BLaER1 (cell line): ENCODE data around the gene ZNF326.

Source experiments
- H3K27ac ChIP-seq: shearing (Covaris generic); formaldehyde crosslinking; 2 replicates; pipeline ENCODE4 v1.8.1; 2022
- H3K27me3 ChIP-seq: shearing (Covaris generic); formaldehyde crosslinking; 2 replicates; pipeline ENCODE4 v1.8.1; 2022
- H3K36me3 ChIP-seq: shearing (Covaris generic); formaldehyde crosslinking; 2 replicates; pipeline ENCODE4 v1.8.1; 2022
- H3K4me1 ChIP-seq: shearing (Covaris generic); formaldehyde crosslinking; 2 replicates; pipeline ENCODE4 v1.8.1; 2022
- H3K4me2 ChIP-seq: shearing (Covaris generic); formaldehyde crosslinking; 2 replicates; pipeline ENCODE4 v1.8.1; 2022
- H3K4me3 ChIP-seq: shearing (Covaris generic); formaldehyde crosslinking; 2 replicates; pipeline ENCODE4 v1.8.1; 2022
- H3K9ac ChIP-seq: shearing (Covaris generic); formaldehyde crosslinking; 2 replicates; pipeline ENCODE4 v1.8.1; 2022
- H3K9me3 ChIP-seq: shearing (Covaris generic); formaldehyde crosslinking; 2 replicates; pipeline ENCODE4 v1.8.1; 2022
- H4K20me1 ChIP-seq: shearing (Covaris generic); formaldehyde crosslinking; 2 replicates; pipeline ENCODE4 v1.8.1; 2022
- Cebpa-rat ChIP-seq: shearing (Covaris generic); IDR thresholded peaks from 2 replicates; pipeline ENCODE4 v1.8.1; 2022

Gene ZNF326

GRCh38 chr1:90068611-90069280 is 73.8 kb downstream of the ZNF326 start:
- Histone ChIP-seq H3K4me1 (no peaks in the 10 kb centered on the region), H3K9me3 (no peaks in the 10 kb centered on the region; the same call in 1 of the 2 replicates), H4K20me1 (no peaks in the 10 kb centered on the region), H3K27me3 (no peaks in the 10 kb centered on the region), H3K36me3 (no peaks in the 10 kb centered on the region), H3K4me2 (no peak overlapping the region), H3K4me3 (no peak overlapping the region), H3K27ac (no peak overlapping the region), H3K9ac (no peak overlapping the region)
- no peak for TF ChIP-seq Cebpa-rat

DNA sequence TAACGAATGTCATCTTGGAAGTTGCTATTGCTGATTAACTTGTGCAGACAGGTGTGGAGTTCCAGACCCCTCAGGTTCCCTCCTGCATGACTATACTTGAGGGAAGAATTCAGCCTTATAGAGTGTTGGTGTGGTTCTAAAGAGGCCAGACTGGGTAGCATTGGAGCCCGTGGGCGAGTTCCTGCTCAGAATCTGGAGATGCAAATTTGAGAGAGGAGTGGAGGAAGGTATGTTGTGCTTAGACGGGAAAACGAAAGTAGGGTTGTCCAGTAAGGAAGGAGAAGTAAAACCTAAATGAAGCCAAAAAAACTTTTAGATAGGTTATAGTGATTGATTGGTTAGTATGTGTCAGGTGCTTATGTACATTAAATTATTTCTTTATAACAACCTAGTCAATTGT is 79.2 kb downstream of the ZNF326 start:
- no peak for TF ChIP-seq Cebpa-rat
- Histone ChIP-seq H3K27ac (no peak overlapping the region), H3K9ac (no peak overlapping the region), H3K36me3 (no peaks in the 10 kb centered on the region), H3K4me3 (no peak overlapping the region), H3K9me3 (no peaks in the 10 kb centered on the region), H3K4me1 (peaks cover 3% of the 10 kb centered on the region; the same call in 1 of the 2 replicates), H3K27me3 (no peaks in the 10 kb centered on the region), H3K4me2 (no peak overlapping the region), H4K20me1 (no peaks in the 10 kb centered on the region)

DNA sequence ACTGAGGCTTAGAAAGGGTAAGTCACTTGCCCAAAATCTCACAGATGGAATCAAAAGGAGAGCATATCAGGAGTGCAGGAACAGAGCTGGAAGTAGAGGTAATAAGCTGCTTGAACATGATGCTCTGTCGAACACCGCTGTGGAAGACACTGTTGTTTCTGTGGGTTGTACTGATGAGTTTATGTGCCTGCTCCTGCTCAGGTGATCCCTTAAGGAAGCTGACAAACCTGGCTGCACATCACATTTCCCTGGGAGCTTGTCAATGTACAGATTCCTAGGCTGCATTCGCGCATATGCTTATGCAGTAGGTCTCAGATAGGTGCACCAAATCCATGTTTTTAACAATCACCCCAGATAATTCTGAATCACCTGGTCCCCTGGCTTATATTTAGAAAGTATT is 79.7 kb downstream of the ZNF326 start:
- TF ChIP-seq Cebpa-rat: no peak
- Histone ChIP-seq H3K9me3 (no peaks in the 10 kb centered on the region), H3K9ac (no peak overlapping the region), H3K27ac (no peak overlapping the region), H3K4me3 (no peak overlapping the region), H3K27me3 (no peaks in the 10 kb centered on the region), H3K36me3 (no peaks in the 10 kb centered on the region), H4K20me1 (no peaks in the 10 kb centered on the region), H3K4me2 (no peak overlapping the region), H3K4me1 (peaks cover 7% of the 10 kb centered on the region; the same call in 1 of the 2 replicates)

DNA sequence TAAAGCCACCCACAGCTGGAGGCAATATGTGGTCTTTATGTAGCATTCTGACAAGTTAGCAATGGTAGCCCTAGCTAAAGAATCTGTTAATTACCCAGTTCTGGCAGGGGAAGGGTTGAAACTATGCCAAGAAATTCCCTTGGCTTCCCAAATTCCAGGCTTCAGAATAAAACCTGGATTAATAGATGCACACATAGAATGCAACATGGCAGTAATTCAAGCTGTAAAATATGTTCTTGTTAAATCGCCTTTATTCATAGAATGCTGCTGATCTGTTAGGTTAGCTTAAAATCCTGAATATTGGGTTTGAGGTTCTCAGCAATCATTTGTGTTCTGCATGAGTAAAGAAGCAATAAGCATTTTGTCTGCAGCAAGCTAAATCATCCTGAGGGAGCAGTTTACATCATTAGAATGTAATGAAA is 80.1 kb downstream of the ZNF326 start:
- TF ChIP-seq Cebpa-rat: no peak
- no peak overlapping the region for H3K4me3 ChIP-seq
- no peaks in the 10 kb centered on the region for H3K27me3 ChIP-seq
- peaks cover 7% of the 10 kb centered on the region; the same call in 1 of the 2 replicates for H3K4me1 ChIP-seq
- H4K20me1 ChIP-seq: no peaks in the 10 kb centered on the region
- H3K36me3 ChIP-seq: no peaks in the 10 kb centered on the region
- no peak overlapping the region for H3K4me2 ChIP-seq
- H3K27ac ChIP-seq: no peak overlapping the region
- H3K9ac ChIP-seq: no peak overlapping the region
- no peaks in the 10 kb centered on the region for H3K9me3 ChIP-seq

GRCh38 chr1:90083995-90084394 is 89.1 kb downstream of the ZNF326 start:
- no peak overlapping the region for H3K4me3 ChIP-seq
- H3K4me2 ChIP-seq: no peak overlapping the region
- peaks cover 6% of the 10 kb centered on the region; the same call in 1 of the 2 replicates for H3K4me1 ChIP-seq
- no peak for TF ChIP-seq Cebpa-rat
- H3K27ac ChIP-seq: no peak overlapping the region
- H3K9me3 ChIP-seq: no peaks in the 10 kb centered on the region
- no peaks in the 10 kb centered on the region for H3K36me3 ChIP-seq
- H4K20me1 ChIP-seq: no peaks in the 10 kb centered on the region
- H3K9ac ChIP-seq: no peak overlapping the region
- H3K27me3 ChIP-seq: no peaks in the 10 kb centered on the region
